22Rv1 (cell line): ENCODE data around the gene SLC46A1.

Experiments
- H3K27ac ChIP-seq: fragments of 450-650 bp; 2 replicates; pipeline ENCODE4 v1.5.1; 2017
- ZFX ChIP-seq: fragments of 450-650 bp; IDR thresholded peaks from 2 replicates; pipeline ENCODE4 v1.6.1; 2017; ENCODE audit warnings: antibody characterized with exemption, borderline replicate concordance
- TF ChIP-seq, protein P1 (sequence below): fragments of 450-650 bp; IDR thresholded peaks from 2 replicates; pipeline ENCODE4 v1.5.1; 2017; ENCODE audit warnings: mild to moderate bottlenecking

Gene SLC46A1

DNA sequence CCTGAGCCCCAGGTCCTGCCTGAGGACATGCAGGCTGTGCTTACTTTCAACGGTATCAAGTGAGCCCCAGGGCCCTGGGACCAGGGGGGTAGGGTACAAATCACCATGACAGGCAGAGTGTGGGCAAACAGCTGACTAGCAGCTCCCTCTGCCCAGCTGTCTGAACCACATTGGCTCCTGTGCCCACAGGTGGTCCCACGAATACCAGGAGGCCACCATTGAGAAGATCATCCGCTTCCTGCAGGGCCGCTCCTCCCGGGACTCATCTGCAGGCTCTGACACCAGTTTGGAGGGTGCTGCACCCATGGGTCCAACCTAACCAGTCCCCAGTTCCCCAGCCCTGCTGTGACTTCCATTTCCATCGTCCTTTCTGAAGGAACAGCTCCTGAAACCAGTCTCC, 10.0 kb downstream of the SLC46A1 start:
- H3K27ac ChIP-seq, result no peak overlapping the region
- TF ChIP-seq ZFX, result no peak
- TF ChIP-seq, protein P1, sequence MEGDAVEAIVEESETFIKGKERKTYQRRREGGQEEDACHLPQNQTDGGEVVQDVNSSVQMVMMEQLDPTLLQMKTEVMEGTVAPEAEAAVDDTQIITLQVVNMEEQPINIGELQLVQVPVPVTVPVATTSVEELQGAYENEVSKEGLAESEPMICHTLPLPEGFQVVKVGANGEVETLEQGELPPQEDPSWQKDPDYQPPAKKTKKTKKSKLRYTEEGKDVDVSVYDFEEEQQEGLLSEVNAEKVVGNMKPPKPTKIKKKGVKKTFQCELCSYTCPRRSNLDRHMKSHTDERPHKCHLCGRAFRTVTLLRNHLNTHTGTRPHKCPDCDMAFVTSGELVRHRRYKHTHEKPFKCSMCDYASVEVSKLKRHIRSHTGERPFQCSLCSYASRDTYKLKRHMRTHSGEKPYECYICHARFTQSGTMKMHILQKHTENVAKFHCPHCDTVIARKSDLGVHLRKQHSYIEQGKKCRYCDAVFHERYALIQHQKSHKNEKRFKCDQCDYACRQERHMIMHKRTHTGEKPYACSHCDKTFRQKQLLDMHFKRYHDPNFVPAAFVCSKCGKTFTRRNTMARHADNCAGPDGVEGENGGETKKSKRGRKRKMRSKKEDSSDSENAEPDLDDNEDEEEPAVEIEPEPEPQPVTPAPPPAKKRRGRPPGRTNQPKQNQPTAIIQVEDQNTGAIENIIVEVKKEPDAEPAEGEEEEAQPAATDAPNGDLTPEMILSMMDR, result no peak

GRCh38 chr17:28395426-28395825, 10.6 kb downstream of the SLC46A1 start:
- no peak overlapping the region for H3K27ac ChIP-seq
- TF ChIP-seq, protein P1, result no peak
- TF ChIP-seq ZFX, result no peak

DNA sequence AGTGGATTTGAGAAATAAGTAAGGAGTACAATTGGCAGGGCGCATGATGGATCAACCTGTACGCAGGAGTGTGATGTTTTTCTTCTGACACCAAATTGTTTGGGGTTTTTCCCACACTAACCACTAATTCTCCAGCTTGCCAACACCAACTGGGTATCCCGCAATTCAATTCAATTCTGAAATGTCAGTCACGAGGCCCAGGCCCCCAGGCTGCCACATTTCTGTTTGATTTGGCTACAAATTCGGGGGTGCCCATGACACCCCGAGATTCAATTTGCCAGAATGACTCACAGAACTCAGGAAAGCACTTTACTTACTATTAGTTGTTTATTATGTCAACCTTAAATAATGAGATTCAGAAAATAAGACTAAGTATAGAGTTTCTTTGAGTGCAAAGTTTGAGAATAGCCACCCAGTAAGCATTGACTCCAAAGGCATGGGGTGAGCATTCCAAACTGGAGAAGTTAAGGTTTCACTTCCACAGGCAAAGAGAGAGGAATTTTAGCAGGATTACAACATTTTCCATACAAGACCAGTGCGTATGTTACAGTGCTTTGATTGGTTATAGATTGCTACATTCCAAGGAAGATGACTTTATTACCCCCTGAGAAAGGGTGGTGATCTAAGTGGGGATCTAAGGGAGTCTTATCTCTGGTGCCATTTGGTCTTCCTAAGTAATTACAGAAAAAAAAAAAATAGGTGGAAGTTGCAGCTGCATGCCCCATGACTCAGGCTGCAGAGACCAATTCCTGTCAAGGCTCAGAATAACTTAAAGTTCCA, 11.5 kb downstream of the SLC46A1 start:
- no peak overlapping the region for H3K27ac ChIP-seq
- no peak for TF ChIP-seq ZFX
- TF ChIP-seq, protein P1, result no peak

DNA sequence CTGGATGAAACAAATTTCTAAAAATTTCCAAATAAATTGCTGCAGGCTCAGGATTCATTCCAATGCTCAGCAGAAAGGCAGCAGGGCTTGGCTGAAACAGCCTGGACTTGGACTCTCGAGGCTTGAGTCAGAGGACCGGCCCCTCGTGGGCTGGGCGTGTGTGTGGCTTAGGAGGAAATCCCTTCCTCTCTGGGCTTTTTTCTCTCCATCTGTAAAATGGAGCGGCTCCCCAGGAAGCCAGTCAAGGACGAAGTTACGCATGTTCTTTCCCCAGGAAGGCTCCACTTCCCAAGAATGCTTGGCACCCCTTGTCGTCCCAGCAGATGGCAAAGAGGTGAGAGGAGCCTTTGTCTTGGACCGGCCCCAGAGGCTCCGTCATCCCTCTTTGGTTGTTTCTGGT, 13.5 kb downstream of the SLC46A1 start:
- no peak for TF ChIP-seq ZFX
- TF ChIP-seq, protein P1, result no peak

GRCh38 chr17:28391401-28391800, 14.6 kb downstream of the SLC46A1 start:
- TF ChIP-seq, protein P1, result no peak
- TF ChIP-seq ZFX, result no peak
- H3K27ac ChIP-seq, result no peak overlapping the region

More for the DNA sequence above, 13.5 kb downstream of the SLC46A1 start:
- H3K27ac ChIP-seq, result no peak overlapping the region

- TF ChIP-seq, protein P1, result no peak
- no peak for TF ChIP-seq ZFX
- no peak overlapping the region for H3K27ac ChIP-seq
These were observed 15.0 kb downstream of the SLC46A1 start for GRCh38 chr17:28390984-28391383.

DNA sequence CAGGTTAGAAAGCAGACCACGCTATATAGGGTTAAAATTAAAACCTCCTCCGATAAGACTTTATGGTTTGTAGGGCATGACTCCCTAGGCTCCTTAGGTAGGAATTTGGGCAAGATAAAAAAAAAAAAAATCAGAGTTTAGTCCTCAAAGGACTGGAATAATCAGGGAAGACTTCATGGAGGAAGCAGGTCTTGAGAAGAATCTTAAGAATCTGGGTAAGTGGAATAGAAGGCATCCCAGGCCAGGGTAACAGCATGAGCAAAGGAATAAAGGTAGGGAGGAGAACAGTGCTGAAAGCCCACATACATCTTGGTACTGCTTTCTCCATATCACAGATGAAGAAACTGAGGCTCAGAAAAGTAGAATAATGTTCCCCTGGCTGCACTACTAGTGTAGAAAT, 15.4 kb downstream of the SLC46A1 start:
- H3K27ac ChIP-seq, result no peak overlapping the region
- TF ChIP-seq, protein P1, result no peak
- no peak for TF ChIP-seq ZFX
